HepG2 (cell line): Measurements from ENCODE around the gene PCGF3. TPM values are rescaled to one million over a fixed set of nuclear protein-coding genes. Genes with fewer than 3 reads are reported as not detected.

ENCODE experiments used
- ATAC-seq: fragments of 200-7000 bp; cut with Tn5 transposase; 3 replicates; pipeline ENCODE4 v1.9.1; 2020; ENCODE audit warnings: mild to moderate bottlenecking, moderate library complexity
- BruUV-seq: library from RNA; stranded (reverse); fragments of 400-500 nt; replicated peaks from 2 replicates; lab custom pipeline; 2021; lab: Mats Ljungman, UMichigan
- CTCF ChIA-PET: fragments of 300-600 bp; formaldehyde crosslinking; extraction: SDS; loops from one replicate; lab custom pipeline; 2021; ENCODE audit warnings: low total read pairs, inconsistent platforms, low intra/inter-chr PET ratio; lab: Yijun Ruan, JAX
- POLR2A ChIA-PET: fragments of 350-600 bp; sonication (Branson Sonifier 250); formaldehyde crosslinking; loops from one replicate; lab custom pipeline; 2020; ENCODE audit warnings: antibody characterized with exemption, inconsistent platforms; lab: Yijun Ruan, JAX
- DNase-seq: peaks from one replicate; pipeline ENCODE4 v3.0.0-alpha.2; 2015; ENCODE audit warnings: low spot score
- FAIRE-seq: peaks from 3 replicates; lab custom pipeline; 2011; peaks lifted over from hg19 to GRCh38; lab: Jason Lieb, UNC
- H2AFZ ChIP-seq: one replicate; pipeline ENCODE4 v1.6.1; 2011; ENCODE audit warnings: low read length, inconsistent platforms
- H3K27ac ChIP-seq: fragments of 300-600 bp; 3 replicates; pipeline ENCODE4 v1.8.0; 2011; ENCODE audit warnings: mixed run types, mild to moderate bottlenecking, mixed read lengths, low read length, inconsistent platforms; ENCODE audit not compliant: insufficient read depth; ENCODE audit errors: extremely low read length
- H3K27me3 ChIP-seq, 2 experiments: fragments of 200-600 bp in 1 of 2; 2 replicates in 1 of 2; 3 replicates in 1 of 2; pipeline versions ENCODE4 v1.6.0 to v1.8.0; 2011; ENCODE audit warnings: low read length in 2 of 2, mild to moderate bottlenecking in 2 of 2, moderate library complexity in 2 of 2, inconsistent platforms in 1 of 2; ENCODE audit not compliant: insufficient read depth in 2 of 2, control insufficient read depth in 1 of 2
- H3K36me3 ChIP-seq, 2 experiments: fragments of 200-600 bp in 1 of 2; replicated peaks in 1 of 2; 2 replicates in 1 of 2; 3 replicates in 1 of 2; pipeline versions ENCODE4 v1.5.1 to v1.8.0; 2011; ENCODE audit warnings: low read length in 2 of 2, inconsistent platforms in 1 of 2; ENCODE audit not compliant: insufficient read depth in 2 of 2, control insufficient read depth in 1 of 2
- H3K4me1 ChIP-seq: 2 replicates; pipeline ENCODE4 v1.5.1; 2012; ENCODE audit warnings: low read length, inconsistent platforms; ENCODE audit not compliant: insufficient read depth
- H3K4me2 ChIP-seq: 2 replicates; pipeline ENCODE4 v1.6.0; 2011; ENCODE audit warnings: low read depth, low read length, inconsistent platforms
- H3K4me3 ChIP-seq, 3 experiments: fragments of 200-600 bp in 1 of 3; sonication (generic), shearing (Covaris generic) in 1 of 3; replicated peaks in 1 of 3; 2 replicates each; pipeline ENCODE4 v1.5.1; 2011 to 2016; ENCODE audit warnings: low read length in 3 of 3, inconsistent platforms in 2 of 3, low read depth in 2 of 3, mild to moderate bottlenecking in 2 of 3, control low read depth in 1 of 3, mixed read lengths in 1 of 3; ENCODE audit not compliant: insufficient read depth in 1 of 3
- H3K79me2 ChIP-seq: one replicate; pipeline ENCODE4 v1.6.1; 2011; ENCODE audit warnings: low read length, inconsistent platforms; ENCODE audit not compliant: insufficient read depth
- H3K9ac ChIP-seq: 2 replicates; pipeline ENCODE4 v1.6.0; 2011; ENCODE audit warnings: mild to moderate bottlenecking, low read depth, low read length, inconsistent platforms; ENCODE audit not compliant: insufficient read depth
- H3K9me3 ChIP-seq: 2 replicates; pipeline ENCODE4 v1.5.1; 2012; ENCODE audit warnings: mild to moderate bottlenecking, low read length
- H4K20me1 ChIP-seq: 2 replicates; pipeline ENCODE4 v1.6.0; 2011; ENCODE audit warnings: inconsistent platforms, mild to moderate bottlenecking, low read length, moderate library complexity; ENCODE audit not compliant: insufficient read depth
- NR2F2 ChIP-seq: IDR thresholded peaks from 2 replicates; pipeline ENCODE4 v1.6.1; 2012; ENCODE audit warnings: low read depth, inconsistent platforms, borderline replicate concordance
- RARA ChIP-seq: IDR thresholded peaks from 2 replicates; pipeline ENCODE4 v1.6.1; 2016; ENCODE audit warnings: missing genetic modification reagents, missing compliant biosample characterization
- SSRP1 ChIP-seq: IDR thresholded peaks from 2 replicates; pipeline ENCODE4 v1.6.1; 2016; ENCODE audit warnings: control low read depth
- WGBS: methylation state at CpG from one replicate; pipeline ENCODE4 v1.1.6; 2017; ENCODE audit warnings: low lambda C conversion rate; 5-methylcytosine and 5-hydroxymethylcytosine counted together
- in situ Hi-C: cut with HindIII; loops from 2 replicates; pipeline ENCODE4 v1.10.0; 2017; ENCODE audit warnings: low pct_unique_long_range_greater_than_20kb; ENCODE audit not compliant: extremely low pct_ligation_motif_present
- intact Hi-C: fragments of 100-400 bp; cut with micrococcal nuclease; formaldehyde crosslinking; loops from one replicate; pipeline ENCODE4 v1.10.0; 2022; ENCODE audit not compliant: unreplicated experiment
- polyA plus RNA-seq, 8 experiments: library from polyadenylated mRNA; depleted of rRNA in 3 of 8; stranded (reverse) in 7 of 8; unstranded in 1 of 8; fragments of >200 nt; fragmentation: Illumina TruSeq in 4 of 8; extraction: Trizol in 4 of 8; gene quantifications; 2 replicates each; pipeline versions ENCODE4 v1.2.1 to v1.2.3, GENCODE V29; 2011 to 2016; ENCODE audit warnings: low read depth in 4 of 8, missing spikeins in 1 of 8, mixed read lengths in 1 of 8; ENCODE audit not compliant: insufficient read depth in 1 of 8
- total RNA-seq, 5 experiments: library from RNA; depleted of rRNA; stranded (reverse); fragments of >200 nt; fragmentation: Illumina TruSeq; extraction: Trizol; gene quantifications; 2 replicates each; pipeline ENCODE4 v1.2.3, GENCODE V29; 2016; ENCODE audit warnings: low read depth in 1 of 5
- TF ChIP-seq, protein P1 (sequence below): sonication (generic); formaldehyde crosslinking; IDR thresholded peaks from 2 replicates; pipeline ENCODE4 v1.8.0; 2022; ENCODE audit warnings: missing genetic modification reagents, mild to moderate bottlenecking, borderline replicate concordance
- TF ChIP-seq, protein P2 (sequence below): sonication (generic); formaldehyde crosslinking; IDR thresholded peaks from 2 replicates; pipeline ENCODE4 v1.5.0; 2020; ENCODE audit warnings: missing genetic modification reagents
- TF ChIP-seq, protein P3 (sequence below): sonication (generic); formaldehyde crosslinking; IDR thresholded peaks from 2 replicates; pipeline ENCODE4 v1.8.0; 2022; ENCODE audit warnings: missing genetic modification reagents, mild to moderate bottlenecking, moderate library complexity, borderline replicate concordance
- TF ChIP-seq, protein P4 (sequence below): conservative IDR thresholded peaks from 2 replicates; pipeline ENCODE4 v1.6.1; 2018; ENCODE audit warnings: missing genetic modification reagents

PCGF3 gene
- total and polyA plus RNA-seq, 2 of the 13 experiments (the other 11 are each of a cell fraction or from before 2014, with no cell fraction given) = 28.6 to 66.2 TPM

DNA sequence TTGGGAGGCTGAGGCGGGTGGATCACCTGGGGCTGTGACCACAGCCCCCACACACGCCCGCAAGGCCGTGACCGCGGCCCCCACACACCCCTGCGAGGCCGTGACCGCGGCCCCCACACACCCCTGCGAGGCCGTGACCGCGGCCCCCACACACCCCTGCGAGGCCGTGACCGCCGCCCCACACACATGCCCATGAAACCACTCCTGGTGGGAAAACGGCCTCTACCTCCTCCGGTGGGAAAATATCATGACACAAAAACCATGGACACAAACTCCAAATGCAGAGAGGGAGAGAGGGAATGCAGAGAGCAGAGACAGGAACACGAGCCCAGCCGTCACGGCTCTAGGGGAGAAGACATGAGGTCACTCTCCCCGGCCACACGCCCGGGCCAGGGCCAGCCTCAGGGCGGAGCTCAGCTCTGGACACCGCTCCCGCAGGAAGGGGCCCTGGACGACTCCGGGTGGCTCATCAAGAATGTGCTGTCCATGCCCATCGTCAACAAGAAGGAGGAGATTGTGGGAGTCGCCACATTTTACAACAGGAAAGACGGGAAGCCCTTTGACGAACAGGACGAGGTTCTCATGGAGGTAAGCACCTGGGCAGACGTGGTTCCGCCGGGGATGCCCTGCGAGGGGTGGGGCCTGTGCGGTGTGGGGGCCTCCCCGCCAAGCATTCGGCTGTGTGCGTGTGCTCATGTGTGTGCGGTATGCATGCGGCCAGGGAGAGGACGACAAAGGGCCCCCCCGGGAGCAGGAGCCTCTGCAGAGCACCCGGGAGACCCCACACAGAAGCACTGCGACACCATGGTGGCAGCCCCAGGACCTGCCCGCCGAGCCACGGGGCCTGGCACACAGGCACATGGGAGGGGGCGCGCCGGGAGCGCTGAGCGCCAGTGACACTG is 48.9 kb upstream of the PCGF3 start:
- no peak overlapping the region for H3K27ac ChIP-seq
- ChIA-PET CTCF (no interaction called here), POLR2A (no interaction called here)
- no peak overlapping the region for H2AFZ ChIP-seq
- FAIRE-seq (no peak), DNase-seq (peak; percentile 38), ATAC-seq (peak; percentile 35)
- in situ Hi-C loops = no loop called here
- no TSS peak for BruUV-seq
- no peak overlapping the region for H3K9ac ChIP-seq
- no peak for TF ChIP-seq SSRP1 (CRISPR knock-in tag)
- peak; percentile 5; the same call in 1 of the 2 replicates for TF ChIP-seq RARA (CRISPR knock-in tag)
- intact Hi-C loops = no loop called here
- no peaks in the 10 kb centered on the region for H3K36me3 ChIP-seq
- no peak overlapping the region for H3K4me3 ChIP-seq
- 69% methylated on average over 40 of the region's 58 CpGs for WGBS
- no peaks in the 10 kb centered on the region for H3K79me2 ChIP-seq
- H3K4me1 ChIP-seq = peaks cover 57% of the 10 kb centered on the region
- H3K4me2 ChIP-seq = no peak overlapping the region
- peaks cover 9 to 33% of the 10 kb centered on the region in 2 experiments for H3K27me3 ChIP-seq
- H3K9me3 ChIP-seq = no peaks in the 10 kb centered on the region
- H4K20me1 ChIP-seq = no peaks in the 10 kb centered on the region

DNA sequence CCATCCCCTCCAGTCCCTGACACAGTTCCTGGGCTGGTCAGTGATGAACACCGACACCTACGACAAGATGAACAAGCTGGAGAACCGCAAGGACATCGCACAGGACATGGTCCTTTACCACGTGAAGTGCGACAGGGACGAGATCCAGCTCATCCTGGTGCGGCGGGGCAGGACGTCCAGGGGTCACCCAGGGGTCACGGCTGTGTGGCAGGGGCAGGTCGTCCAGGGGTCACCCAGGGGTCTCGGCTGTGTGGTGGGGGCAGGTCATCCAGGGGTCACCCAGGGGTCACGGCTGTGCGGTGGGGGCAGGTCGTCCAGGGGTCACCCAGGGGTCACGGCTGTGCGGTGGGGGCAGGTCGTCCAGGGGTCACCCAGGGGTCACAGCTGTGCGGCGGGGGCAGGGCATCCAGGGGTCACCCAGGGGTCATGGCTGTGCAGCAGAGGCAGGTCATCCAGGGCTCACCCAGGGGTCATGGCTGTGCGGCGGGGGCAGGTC is 48.2 kb upstream of the PCGF3 start:
- no peak for DNase-seq
- no peaks in the 10 kb centered on the region for H3K36me3 ChIP-seq
- BruUV-seq = no TSS peak
- intact Hi-C loops (no loop called here), in situ Hi-C loops (no loop called here)
- no peak overlapping the region for H3K4me3 ChIP-seq
- no peak overlapping the region for H3K9ac ChIP-seq
- H3K4me2 ChIP-seq = no peak overlapping the region
- TF ChIP-seq, protein P1, sequence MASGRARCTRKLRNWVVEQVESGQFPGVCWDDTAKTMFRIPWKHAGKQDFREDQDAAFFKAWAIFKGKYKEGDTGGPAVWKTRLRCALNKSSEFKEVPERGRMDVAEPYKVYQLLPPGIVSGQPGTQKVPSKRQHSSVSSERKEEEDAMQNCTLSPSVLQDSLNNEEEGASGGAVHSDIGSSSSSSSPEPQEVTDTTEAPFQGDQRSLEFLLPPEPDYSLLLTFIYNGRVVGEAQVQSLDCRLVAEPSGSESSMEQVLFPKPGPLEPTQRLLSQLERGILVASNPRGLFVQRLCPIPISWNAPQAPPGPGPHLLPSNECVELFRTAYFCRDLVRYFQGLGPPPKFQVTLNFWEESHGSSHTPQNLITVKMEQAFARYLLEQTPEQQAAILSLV = no peak
- TF ChIP-seq, protein P2, sequence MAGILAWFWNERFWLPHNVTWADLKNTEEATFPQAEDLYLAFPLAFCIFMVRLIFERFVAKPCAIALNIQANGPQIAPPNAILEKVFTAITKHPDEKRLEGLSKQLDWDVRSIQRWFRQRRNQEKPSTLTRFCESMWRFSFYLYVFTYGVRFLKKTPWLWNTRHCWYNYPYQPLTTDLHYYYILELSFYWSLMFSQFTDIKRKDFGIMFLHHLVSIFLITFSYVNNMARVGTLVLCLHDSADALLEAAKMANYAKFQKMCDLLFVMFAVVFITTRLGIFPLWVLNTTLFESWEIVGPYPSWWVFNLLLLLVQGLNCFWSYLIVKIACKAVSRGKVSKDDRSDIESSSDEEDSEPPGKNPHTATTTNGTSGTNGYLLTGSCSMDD (CRISPR knock-in tag) = no peak
- TF ChIP-seq, protein P3, sequence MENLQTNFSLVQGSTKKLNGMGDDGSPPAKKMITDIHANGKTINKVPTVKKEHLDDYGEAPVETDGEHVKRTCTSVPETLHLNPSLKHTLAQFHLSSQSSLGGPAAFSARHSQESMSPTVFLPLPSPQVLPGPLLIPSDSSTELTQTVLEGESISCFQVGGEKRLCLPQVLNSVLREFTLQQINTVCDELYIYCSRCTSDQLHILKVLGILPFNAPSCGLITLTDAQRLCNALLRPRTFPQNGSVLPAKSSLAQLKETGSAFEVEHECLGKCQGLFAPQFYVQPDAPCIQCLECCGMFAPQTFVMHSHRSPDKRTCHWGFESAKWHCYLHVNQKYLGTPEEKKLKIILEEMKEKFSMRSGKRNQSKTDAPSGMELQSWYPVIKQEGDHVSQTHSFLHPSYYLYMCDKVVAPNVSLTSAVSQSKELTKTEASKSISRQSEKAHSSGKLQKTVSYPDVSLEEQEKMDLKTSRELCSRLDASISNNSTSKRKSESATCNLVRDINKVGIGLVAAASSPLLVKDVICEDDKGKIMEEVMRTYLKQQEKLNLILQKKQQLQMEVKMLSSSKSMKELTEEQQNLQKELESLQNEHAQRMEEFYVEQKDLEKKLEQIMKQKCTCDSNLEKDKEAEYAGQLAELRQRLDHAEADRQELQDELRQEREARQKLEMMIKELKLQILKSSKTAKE (CRISPR knock-in tag) = 0 out of 2 replicates have a peak, but pooled peaks have one; percentile 16
- TF ChIP-seq, protein P4, sequence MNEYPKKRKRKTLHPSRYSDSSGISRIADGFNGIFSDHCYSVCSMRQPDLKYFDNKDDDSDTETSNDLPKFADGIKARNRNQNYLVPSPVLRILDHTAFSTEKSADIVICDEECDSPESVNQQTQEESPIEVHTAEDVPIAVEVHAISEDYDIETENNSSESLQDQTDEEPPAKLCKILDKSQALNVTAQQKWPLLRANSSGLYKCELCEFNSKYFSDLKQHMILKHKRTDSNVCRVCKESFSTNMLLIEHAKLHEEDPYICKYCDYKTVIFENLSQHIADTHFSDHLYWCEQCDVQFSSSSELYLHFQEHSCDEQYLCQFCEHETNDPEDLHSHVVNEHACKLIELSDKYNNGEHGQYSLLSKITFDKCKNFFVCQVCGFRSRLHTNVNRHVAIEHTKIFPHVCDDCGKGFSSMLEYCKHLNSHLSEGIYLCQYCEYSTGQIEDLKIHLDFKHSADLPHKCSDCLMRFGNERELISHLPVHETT = no peak
- 0 out of 2 replicates have a peak, but pooled peaks have one; percentile 27 for TF ChIP-seq NR2F2
- peaks cover 7 to 26% of the 10 kb centered on the region in 2 experiments for H3K27me3 ChIP-seq
- no peak overlapping the region for H2AFZ ChIP-seq
- POLR2A ChIA-PET = no interaction called here
- no peak for FAIRE-seq
- WGBS = 76% methylated on average over 11 of the region's 23 CpGs
- ATAC-seq = no peak
- no peaks in the 10 kb centered on the region for H4K20me1 ChIP-seq
- no peaks in the 10 kb centered on the region for H3K9me3 ChIP-seq
- H3K27ac ChIP-seq = no peak overlapping the region
- no peaks in the 10 kb centered on the region for H3K79me2 ChIP-seq
- CTCF ChIA-PET = no interaction called here
- H3K4me1 ChIP-seq = peaks cover 55% of the 10 kb centered on the region
